HG03575 (cell line): ENCODE results near the gene MEX3D.

Experiments
- ATAC-seq: cut with Tn5 transposase; IDR thresholded peaks from one replicate; pipeline ENCODE4 v1.9.1; 2021; ENCODE audit not compliant: unreplicated experiment, insufficient number of reproducible peaks, low FRiP score; ENCODE audit errors: extremely low read depth

The MEX3D gene

GRCh38 chr19:1511318-1512317, 56.5 kb downstream of the MEX3D start:
- ATAC-seq = no peak

GRCh38 chr19:1510807-1511206, 57.3 kb downstream of the MEX3D start:
- no peak for ATAC-seq

DNA sequence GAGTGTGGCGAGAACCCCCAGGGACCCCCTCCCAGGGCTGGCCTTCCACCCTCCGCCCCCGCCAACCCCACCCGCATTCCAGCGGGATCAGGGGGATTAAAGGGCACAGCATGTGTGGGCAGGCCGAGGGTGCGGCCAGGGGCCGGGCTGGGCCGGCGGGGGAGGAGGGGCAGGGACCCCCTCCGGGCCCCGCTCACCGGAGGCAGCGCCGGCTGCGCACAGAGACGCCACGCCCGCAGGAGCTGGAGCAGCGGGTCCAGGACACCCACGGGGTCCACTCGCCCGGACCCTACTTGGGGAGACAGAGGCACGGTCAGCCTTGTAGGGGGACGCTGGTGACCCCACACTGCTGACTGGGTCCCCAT, 57.7 kb downstream of the MEX3D start:
- no peak for ATAC-seq

DNA sequence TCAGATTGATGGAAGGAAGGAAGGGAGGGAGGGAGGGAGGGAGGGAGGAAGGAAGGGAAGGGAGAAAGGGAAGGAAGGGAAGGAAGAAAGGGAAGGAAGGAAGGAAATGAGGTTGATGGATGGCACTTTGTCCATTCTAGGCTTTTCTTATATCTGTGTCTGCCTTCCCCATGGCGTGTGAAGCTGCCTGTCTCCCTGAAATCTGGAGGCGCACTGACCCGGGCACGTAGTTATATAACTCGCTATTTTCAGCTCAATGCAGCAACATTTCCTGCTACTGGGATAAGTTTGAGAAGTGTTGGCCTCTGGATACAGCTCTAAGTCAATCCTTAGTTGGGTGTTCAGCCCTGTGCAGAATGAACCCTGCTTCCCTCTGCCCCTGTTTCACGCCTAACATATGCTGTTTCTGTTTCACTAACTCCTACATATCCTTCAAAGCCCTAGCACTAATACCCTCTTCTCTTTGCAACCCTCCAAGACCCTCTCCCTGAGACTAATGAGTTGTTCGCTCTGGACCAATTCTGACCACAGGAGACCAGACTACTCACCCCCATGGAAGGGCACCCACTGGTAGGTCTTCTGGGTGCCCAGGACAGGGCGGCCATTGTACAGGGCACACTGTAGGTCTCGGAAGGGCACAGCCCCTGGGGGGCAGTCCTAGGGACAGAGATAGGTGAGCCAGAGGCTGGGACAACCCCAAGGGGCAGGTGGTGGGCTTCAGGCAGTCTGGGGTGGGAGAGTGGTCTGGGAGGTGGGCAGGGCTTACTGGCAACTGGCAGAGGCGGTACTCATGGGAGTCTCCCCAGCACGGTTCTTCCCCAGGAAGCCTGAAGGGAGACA, 58.3 kb downstream of the MEX3D start:
- no peak for ATAC-seq

DNA sequence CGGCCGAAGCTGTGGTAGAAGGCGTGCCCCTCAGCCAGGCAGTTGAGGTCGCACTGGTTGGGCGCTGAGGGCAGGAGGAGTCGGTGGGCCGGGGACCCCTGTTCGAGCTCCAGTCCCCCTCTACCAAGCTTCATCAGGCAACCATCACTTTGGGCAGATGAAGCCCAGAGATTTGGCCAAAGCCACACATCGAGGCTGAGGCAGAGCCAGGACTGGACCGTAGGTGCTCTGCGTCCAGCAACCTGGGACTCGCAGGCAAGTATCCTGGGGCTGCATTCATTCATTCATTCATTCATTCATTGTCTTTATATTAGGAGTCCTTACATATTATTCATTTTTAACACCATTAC, 59.6 kb downstream of the MEX3D start:
- no peak for ATAC-seq

DNA sequence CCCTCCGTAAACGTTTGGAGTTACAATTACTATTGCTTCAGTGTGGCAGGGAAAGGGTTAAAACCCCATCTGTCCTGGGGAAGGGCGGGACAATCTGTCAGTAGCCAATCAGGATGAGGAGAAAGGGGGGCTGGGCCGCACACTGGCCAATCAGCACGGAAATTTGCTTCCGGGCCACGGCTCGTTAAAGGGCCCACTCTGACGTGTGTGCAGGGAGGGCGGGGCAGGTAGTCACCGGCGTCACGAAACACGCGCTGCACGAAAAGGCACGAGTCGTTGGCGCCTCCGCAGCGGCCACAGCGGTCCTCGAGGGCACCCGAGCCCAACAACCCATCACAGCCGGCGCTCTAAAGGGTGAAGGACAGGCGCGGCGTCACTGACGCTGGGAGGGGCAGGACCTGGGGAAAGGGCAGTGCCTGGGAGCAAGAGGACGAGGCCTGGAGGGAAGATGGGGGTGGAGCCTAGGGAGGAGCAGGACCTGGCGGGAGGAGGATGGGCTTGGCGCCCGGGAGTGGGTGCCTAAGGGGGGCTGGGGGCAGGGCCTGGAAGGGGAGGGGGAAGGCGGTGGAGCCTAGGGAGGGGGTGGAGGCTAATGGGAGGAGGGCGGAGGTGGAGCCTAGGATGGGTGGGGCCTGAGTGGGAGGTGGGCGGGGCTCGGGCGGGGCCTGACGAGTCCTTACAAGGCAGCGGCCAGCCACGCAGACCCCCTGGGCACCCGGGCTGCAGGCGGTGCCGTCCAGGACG, 60.2 kb downstream of the MEX3D start:
- no peak for ATAC-seq

DNA sequence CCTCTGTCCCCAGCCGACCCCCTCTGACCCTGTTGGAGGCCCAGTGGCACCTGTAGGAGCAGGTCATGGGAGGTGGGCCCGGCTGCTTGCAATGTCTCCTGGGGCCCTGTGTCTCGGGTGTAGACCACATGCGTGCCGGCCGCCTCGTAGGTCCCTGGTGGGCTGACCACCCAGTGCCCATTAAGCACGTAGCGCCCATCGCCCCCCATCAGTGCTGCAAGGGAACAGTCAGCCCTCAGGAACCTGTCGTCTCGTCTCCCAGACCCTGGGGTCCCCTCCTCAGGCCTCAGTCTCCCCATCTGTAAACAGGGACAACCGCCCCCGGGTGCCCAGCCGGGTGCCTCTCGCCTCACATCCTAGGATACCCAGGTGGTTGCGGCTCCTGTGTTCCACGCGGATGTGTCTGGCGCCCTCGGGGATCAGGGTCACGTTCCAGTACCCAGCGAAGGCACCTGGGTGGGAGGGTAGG, 60.9 kb downstream of the MEX3D start:
- ATAC-seq = no peak

DNA sequence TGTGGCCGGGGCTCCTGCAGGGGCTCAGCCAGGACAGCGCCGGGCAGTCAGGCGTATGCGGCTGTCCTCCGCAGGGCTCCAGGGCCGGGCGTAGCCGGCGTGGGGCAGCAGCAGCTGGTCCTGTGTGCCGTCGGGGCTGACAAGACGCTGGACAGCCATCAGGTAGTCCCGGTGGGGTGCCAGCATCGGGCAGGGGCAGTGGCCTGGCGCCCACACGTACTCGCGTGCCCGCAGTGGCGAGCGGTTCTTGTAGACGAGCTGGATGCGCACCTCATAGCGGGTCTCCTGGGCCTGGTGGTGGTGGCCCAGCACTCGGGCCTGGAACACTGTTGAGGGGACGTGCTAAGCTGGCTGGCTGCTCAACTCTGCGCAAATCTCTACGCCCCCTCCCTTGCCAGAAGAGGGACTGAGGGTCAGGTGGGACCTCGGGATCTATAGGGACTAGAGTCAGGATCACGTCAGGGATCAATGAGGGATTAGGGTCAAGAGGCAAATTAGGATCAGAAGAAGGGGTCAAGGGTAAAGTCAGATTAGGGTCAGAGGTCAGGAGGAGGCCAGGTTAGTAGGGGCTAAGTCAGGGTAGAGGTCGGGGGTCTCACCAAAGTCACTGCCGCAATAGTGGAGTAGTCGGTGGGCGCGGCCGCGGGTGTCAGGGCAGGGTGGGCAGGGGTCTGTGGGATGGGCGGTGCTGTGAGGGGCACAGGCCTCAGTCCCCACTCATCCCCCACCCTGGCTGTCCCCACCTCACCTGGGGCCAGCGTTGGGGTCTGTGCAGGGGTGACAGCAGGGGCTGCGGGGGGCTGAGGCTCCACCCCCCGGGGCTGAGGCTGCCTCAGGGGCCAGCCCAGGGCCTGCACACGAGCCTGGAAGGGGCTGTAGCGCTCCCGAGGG, 61.9 kb downstream of the MEX3D start:
- ATAC-seq = no peak

DNA sequence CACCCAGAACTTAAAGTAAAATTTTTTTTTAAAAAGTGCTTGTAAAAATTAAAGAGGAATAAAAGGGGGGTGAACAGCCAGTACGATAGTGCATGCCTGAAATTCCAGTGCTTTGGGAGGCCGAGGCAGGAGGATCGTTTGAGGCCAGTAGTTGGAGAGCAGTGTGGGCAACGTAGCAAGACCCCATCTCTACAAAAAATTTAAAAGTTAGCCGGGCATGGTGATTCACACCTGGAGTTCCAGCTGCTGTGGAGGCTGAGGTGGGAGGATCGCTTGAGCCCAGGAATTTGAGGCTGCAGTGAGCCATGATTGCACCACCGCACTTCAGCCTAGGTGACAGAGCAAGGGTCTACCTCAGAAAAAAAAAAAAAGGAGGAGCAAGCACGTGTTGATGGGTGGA, 63.1 kb downstream of the MEX3D start:
- ATAC-seq = no peak
